ENCODE measurements around the gene GPI.
A peak's percentile ranks its signal among the peaks of the same experiment; 100 is the strongest.

GPI gene

GRCh38 chr19:34341935-34342680 lies 22.9 kb upstream of the GPI start:
- DNase-seq (ENCODE audit: low spot score), result no peak

DNA sequence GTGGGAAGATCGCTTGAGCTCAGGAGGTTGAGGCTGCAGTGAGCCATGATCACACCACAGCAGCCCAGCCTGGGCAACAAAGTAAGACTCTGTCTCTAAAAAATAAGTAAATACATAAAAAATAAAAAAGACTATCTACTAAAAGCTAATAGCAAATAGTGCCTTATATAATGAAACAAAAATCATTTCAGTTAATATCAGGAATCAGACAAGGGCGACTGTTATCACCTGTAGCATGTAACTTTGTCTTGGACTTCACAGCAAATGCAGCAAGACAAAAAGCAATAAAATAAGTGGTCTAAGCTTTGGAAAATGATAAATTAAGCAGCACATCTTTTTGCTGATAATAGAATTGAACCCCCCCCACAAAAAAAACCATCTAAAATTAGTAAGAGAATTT lies 21.2 kb upstream of the GPI start:
- no peak for DNase-seq (ENCODE audit: low spot score)

GRCh38 chr19:34345947-34346351 lies 19.0 kb upstream of the GPI start:
- peak; percentile 84 for DNase-seq (ENCODE audit: low spot score)

GRCh38 chr19:34347561-34348165 lies 17.3 kb upstream of the GPI start:
- no peak for DNase-seq (ENCODE audit: low spot score)

DNA sequence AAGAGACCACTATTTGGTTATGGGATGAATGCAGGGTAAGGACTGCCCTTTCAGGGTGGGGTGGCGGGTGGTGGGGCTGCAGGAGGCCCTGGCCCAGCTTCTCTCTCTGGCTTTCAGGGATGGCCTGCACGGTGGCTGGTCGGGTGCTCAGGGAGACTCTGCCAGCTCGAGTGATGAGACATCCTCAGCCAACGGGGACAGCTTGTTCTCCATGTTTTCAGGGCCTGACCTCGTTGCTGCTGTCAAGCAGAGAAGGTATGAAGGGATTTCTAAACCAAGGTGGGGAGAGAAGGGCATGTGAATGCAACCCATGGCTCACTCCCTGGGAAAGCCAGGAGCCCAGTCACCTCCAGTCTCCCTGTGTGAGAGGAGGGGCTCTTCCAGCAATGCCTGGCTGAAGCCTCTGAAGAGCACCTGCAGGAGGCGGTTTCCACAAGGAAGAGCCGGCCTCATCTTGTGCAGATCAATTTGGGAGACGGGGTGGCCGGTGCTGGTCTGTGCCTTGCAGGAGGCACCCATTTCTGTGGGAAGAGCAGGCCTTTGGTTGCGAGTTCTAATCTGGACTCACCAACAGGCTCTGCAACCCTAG lies 16.0 kb upstream of the GPI start:
- DNase-seq (ENCODE audit: low spot score), result no peak

GRCh38 chr19:34350161-34350561 lies 14.8 kb upstream of the GPI start:
- no peak for DNase-seq (ENCODE audit: low spot score)

DNA sequence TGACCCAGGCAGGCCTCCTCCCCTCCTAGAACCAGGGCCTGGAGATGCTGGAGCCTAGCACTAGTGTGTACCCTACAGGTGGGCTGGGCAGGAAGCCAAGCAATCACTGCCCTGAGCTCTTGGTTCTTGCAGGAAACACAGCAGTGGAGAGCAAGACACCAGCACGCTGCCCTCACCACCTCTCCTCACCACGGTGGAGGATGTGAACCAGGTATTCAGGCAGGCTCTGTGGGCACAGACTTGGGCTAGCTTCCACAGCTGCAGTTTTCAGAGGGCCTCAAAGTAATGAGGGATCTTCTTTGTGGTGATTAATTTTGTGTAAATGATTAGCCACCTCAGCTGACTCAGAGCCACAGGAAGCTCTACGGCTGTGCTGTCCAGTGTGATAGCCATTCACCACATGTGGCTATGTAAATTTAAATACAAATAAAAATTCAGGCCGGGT lies 13.6 kb upstream of the GPI start:
- no peak for DNase-seq (ENCODE audit: low spot score)

DNA sequence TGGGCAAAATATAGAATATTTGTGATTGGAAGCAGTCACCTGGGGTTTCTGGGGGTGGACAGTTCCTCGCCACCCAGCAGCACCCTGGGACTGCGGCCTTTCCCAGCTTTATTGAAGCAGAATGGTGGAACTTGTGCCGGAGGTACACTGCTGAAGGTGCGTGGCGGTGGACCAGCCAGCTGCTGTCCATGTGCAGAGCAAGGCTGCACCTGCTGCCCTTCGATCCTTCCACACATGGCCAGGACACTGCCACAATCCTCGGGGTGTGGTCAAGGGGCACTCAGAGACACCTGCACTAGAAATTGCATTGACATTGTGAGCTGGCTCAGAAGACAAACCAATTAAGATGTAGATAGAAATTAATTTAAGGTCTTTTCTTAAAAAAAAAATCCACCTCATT lies 11.4 kb upstream of the GPI start:
- DNase-seq (ENCODE audit: low spot score), result no peak

- DNase-seq (ENCODE audit: low spot score), result no peak
These were observed 9.8 kb upstream of the GPI start for GRCh38 chr19:34355201-34355600.

- DNase-seq (ENCODE audit: low spot score), result no peak
These were observed 8.1 kb upstream of the GPI start for GRCh38 chr19:34356875-34357274.

DNA sequence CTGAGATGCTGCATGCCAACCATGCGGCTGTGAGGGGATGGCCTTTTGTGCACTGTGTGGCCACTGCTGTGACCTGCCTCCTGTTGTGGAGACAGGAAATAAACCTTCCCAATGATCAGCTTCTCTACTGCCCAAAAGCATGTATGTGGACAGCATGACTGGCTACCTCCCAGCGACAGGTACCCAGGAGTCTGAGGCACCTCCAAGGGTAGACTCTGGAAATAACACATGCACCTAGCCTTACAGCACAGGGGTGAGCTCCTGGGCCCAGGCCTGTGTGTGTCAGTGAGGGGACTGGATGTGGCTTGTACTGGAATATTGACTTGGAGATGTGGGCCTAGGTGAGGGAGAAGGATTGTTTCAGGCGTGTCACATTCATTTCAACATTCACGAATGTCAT lies 7.6 kb upstream of the GPI start:
- no peak for DNase-seq (ENCODE audit: low spot score)

DNA sequence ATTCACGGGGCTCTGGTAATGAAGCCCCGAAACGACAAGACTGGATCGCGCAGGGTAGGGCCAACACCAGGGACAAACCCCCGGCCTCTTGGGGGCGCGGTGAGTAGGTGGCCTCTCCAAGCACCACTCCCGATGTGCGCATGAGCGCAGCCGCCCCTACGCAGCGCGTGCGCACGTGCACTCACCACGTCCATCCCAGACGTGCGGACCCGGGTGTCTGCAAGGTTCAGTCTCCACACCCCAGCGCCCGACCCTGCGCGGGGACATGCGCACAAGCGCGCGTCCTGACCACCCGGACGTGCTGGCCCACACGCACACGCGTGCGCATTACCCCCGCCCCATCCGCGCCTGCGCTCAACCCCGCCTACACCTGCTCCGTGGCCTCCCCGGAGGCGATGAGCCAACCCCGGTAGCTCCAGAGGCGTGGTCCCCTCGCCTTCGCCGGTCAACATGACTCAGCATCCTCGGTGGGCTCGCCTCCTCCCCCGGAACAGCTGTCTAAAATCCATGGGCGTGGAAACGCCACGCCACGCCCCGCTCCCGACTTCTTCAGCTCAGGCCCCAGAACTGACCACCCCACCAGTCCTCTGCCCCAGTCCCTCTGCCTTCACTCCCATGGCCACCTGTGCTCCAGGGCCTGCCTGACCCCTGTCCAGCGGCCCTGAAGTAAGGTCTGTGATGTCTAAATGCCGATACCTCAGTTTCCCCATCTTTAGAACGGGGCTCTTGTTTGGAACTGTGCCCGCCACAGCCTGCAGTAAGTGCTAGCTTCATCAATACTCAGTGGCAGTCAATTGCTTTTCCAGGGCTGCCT lies 5.6 kb upstream of the GPI start:
- DNase-seq (ENCODE audit: low spot score), result peak; percentile 99

- no peak for DNase-seq (ENCODE audit: low spot score)
These were observed 5.1 kb upstream of the GPI start for GRCh38 chr19:34359954-34360315.

- DNase-seq (ENCODE audit: low spot score), result no peak
These were observed 4.6 kb upstream of the GPI start for GRCh38 chr19:34360354-34360909.

- no peak for DNase-seq (ENCODE audit: low spot score)
These were observed 2.3 kb upstream of the GPI start for GRCh38 chr19:34362679-34363069.

DNA sequence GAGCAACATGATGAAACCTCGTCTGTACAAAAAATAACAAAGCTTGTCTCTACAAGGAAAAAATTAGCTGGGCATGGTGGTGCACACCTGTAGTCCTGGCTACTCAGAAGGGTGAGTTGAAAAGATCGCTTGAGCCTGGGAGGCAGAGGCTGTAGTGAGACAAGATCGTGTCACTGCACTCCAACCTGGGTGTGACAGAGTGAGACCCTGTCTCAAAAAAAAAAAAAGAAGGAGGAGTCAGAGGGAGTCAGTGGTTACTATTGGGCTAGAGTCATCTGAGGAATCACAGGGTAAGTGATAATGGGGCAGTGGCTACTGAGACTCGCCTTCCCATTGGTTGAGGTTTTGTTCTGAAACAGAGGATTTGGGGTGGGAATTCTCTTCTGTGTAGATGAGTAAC lies 1.9 kb upstream of the GPI start:
- DNase-seq (ENCODE audit: low spot score), result no peak

GRCh38 chr19:34363930-34364329 lies 1.1 kb upstream of the GPI start:
- no peak for DNase-seq (ENCODE audit: low spot score)

DNA sequence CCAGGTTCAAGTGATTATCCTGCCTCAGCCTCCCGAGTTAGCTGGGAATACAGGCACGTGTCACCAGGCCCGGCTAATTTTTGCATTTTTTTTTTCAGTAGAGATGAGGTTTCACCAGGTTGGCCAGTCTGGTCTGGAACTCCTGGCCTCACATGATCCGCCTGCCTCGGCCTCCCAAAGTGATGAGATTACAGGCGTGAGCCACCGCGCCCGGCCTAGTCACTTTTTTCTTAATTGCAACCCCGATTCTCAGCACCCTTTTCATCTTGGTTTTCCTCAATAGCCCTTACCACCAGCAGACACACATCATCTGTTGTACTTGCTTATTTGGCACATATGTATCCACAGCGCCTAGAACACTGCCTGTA lies 550 bp upstream of the GPI start:
- no peak for DNase-seq (ENCODE audit: low spot score)

DNA sequence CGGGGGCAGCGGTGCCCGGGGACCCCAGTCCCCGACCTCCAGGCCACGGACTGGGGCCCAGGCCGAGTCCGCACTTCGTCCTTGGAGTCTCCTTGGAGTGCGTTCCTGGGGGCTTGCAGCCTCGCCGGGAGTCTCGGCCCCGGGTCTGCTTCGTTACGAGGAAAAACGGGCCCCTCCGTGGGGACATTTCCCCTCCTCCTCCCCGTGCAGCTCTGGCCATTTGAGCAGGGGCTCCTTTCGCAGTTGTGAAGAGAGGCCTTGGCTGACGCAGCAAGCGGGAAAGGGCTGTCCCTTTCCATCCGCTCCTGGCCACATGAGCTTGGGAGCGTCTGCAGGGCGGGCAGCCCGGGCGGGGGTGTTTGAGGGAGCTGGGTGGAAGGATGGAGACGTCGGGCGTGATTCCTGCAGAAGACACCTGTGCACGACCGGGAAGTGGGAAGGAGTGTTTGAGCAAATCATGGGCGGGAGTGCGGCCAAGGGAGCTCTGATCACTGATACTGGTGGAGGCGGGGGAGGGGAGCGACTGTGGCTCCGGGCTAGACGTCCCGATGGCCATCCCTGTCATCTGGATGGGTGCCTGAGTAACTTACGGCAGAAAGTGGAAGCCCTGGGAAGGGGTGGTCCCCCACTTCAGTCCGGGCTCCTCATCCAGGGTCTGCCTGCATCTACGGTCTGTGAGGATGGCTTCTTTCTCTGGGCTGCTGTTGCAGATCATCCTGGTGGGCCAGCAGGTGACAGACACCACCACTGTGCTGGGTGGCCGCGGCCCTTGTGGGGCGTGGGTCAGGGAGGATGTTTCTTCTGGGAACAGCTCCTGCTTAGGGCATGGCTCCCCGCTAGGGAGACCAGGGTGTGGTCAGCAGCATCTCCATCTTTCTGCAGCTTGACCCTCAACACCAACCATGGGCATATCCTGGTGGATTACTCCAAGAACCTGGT lies 736 bp downstream of the GPI start:
- DNase-seq (ENCODE audit: low spot score), result peak; percentile 24

GRCh38 chr19:34366738-34367623 lies 2.0 kb downstream of the GPI start:
- DNase-seq (ENCODE audit: low spot score), result no peak

DNA sequence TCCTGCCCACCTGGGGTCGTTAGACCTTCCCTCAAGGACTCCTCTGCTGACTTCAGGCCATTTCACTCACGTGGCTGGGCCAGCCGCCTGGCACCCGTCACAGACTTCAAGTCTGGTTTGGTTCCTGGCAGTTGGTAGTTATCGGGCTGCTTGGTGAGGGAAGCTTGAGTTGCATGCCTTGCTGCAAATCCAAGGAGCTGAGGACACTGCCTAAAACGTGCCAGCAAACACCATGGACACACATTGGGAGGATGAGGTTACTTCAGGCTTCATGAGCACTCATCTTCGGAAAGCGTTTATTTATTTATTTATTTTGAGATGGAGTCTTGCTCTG lies 2.6 kb downstream of the GPI start:
- DNase-seq (ENCODE audit: low spot score), result no peak

Data from germinal center (tissue), 1 donor.